DMS 273 (cell line): ENCODE results near the gene TFCP2.

Source experiments
- DNase-seq: peaks from one replicate; lab custom pipeline; 2025; ENCODE audit not compliant: unreplicated experiment; lab: John Stamatoyannopoulos, UW

TFCP2 gene

DNA sequence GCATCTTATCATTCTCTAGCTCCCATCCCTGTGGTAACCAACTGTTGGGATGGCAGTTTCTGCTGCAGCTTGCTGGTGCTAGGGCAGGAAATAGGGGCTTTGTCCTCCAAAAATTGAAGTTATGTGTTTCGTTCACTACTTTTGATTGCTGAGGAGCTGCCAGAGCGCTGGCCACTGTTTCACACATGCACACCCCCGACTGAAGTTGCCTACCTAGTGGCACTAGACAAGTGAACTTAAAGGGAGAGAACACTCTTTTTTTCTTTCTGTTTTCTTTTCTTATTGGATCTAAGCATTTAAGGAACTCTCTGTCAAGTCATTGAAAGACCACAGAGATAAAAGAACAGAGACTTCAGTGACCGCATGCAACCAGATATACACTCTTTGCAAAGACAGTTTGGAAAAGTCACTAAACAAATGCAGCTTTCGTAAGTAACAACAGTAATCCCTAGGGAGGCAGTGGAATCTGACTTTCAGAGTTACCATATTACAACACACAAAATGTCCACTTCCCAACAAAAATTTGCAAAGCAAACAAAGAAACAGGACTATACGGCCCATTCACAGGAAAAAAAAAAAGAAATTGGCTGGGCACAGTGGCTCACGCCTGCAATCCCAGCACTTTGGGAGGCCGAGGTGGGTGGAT, 12.0 kb downstream of the TFCP2 start:
- DNase-seq, result no peak

DNA sequence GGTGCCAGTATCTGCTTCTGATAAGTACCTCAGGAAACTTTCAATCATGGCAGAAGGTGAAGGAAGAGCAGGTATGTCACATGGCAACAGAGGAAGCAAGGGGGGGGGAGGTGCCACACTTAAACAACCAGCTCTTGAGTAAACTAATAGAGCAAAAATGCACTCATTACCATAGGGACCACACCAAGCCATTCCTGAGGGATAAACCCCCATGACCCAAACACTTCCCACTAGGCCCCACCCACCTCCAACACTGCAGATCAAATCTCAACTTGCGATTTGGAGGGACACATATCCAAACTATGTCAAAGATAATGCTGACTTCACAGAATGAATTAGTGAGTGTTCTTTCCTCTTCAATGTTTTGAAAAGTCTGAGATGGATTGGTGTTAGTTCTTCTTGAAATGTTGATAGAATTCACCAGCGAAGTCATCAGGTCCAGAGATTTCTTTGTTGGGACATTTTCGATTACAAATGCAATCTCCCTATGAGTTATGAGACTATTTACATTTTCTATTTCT, 16.6 kb downstream of the TFCP2 start:
- DNase-seq, result no peak

- no peak for DNase-seq
Measured at GRCh38 chr12:51152953-51153352, 20.0 kb downstream of the TFCP2 start.

DNA sequence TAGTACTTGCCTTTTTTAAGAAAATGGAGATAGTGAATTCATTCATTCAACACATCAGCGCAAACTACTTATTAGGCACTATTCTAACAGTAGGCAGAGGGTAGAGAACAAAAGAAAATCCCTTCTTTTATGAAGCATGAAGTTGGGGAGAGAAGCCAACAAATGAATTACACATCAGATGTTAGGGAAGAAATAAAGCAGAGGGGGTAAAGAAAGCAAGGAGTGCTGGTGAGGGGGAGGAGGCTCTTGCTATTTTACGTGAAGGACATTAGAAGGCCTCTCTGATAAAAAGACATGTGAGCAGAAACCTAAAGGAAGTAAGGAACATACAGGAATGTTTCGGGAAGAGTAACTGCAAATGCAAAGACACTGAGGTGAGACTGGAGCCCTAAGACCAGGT, 22.2 kb downstream of the TFCP2 start:
- DNase-seq, result no peak

DNA sequence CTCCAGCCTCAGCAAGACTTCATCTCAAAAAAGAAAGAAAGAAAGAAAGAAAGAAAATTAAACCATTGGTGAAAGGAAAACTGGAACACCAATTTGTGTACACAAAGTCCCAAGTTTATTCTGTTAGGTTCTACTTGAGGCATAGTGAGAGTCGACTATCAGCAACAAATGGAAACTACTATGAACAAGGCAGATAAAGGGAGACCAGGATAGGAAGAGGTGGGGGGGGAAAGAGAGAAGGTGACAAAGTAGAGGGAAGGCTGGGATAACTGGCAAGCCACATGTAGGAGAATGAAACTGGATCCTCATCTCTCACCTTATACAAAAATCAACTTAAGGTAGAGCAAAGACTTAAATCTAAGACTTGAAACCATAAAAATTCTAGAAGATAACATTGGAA, 25.6 kb downstream of the TFCP2 start:
- no peak for DNase-seq

DNA sequence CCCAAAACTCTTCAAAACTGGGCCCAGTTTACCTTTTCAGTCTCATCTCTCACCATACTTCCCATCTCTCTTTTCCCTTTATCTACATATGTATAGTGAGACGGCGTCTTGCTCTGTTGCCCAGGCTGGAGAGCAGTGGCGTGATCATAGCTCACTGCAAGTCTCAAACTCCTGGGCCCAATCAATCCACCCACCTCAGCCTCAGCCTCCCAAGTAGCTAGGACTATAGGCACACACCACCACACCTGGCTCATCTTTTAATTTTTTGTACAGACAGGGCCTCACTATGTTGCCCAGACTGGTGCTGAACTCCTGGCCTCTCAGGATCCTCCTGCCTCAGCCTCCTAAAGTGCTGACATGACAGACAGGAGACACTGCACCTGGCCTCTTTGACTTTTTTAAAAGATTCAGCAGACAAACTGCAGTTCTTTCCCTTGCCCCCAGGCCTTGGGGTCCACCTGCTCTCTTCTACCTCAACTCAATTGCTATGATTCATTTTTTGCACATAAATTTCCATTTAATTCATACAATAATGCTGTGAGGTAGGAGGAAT, 33.6 kb downstream of the TFCP2 start:
- no peak for DNase-seq

DNA sequence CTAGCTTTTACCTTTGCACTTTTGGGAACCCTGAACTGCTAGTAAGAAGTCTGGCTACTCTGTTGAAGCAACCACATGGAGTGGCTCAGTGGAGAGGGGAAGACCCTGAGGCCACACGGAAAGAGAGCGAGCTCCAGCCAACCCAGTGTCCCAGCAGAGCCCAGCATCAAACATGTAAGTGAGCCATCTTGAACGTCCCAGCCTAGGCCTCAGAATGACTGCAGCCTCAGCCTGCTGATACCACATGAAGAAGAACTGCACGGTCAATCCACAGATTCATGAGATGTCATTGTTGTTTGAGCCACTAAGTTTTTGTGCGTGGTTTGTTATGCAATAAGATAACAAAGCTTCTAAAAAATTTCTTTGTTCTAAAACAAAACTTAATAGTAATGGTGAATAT, 40.2 kb downstream of the TFCP2 start:
- DNase-seq, result no peak

DNA sequence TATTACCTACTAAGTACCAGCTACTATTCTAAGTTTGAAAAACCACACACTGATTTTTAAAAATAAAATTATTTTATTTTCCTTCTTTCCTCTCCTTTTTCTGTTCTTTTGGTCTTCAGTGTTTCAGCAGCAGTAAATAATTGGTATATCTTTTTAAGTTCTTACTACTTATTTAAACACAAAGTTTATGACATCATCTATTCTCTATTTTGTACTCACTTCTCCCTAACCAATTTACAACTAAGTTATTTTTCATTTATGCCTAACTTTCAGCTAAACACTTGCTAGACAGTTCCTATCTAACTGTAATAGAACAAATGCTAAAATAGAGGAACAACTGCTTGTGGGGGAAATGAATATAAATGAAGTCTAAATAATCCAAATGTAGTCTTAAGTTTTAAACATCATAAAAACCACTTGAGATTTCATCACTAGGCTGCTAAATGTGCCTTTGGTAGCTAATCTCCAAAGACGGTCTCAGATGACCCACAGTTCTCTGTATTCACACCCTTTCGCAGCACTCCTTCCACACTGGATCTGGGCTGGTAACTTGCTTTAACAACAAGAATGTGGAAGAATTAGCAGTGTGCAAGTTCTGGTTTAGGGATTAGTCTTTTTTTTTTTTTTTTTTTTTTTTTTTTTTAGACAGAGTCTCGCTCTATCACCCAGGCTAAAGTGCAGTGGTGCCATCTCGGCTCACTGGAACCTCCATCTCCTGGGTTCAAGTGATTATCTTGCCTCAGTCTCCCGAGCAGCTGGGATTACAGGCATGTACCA, 41.0 kb downstream of the TFCP2 start:
- DNase-seq, result no peak

DNA sequence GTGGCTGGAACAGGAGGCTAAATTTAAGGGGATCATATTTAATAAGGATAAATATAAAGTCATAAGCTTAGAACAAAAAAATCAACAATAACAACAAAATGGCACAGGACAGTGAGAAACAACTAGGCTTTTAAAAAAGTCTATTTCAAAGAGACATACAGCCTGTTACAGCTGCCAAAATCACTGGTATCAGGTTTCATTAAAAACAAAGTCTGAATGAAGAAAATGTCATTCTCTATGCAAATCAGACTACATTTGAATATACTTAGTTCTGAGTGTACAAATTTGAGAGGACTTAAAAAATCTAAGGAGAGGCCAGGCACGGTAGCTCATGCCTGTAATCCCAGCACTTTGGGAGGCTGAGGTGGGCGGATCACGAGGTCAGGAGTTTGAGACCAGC, 44.0 kb downstream of the TFCP2 start:
- DNase-seq, result no peak

DNA sequence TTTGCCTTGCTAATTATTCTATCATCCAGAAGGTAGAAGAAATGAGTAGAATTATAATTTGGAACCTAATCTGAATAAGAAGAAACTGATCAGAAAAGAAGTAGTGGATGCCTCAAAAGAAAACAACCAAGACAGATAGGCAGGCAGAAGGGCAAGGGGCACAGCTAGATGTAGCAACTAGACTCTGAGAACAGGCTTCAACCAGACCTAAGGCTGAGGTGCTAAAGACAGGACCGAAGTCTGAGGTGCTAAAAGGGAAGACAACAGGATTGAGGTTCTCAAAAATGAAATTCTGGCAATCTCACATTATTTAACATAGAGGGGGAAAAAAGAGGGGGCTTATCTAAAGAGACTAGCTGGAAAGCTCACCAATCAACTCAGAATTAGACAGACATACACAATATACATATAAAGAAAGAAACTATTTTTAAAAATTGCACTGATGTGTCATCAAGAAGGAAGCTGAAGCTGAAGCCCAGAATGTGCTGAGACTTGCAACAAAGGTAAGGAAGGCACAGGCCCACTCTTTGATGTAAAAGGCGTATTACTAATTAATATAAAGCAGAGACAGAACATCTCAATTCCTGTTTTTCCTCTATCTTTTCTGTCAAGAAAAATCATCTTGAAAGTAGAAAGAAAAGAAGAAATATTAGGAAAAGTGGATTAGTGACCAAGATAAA, 45.7 kb downstream of the TFCP2 start:
- no peak for DNase-seq

DNA sequence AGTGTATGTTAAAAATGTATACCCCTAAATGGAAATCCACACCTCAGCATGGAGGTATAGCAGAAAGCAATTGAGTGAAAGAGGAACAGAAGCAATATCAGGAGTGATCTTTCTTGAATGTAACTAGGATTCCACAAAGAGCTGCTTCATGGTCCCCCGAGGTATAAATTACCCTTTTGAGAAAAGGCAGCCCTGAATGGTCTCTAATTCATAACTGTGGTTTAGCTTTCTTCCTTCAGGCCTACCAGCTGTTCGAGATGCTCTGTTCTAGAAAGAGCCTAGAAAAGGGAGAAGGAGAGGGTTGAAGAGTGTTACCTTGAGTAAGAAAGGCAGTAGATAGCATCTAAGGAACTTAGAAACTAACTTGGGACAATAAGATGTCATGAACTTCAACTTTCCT, 46.6 kb downstream of the TFCP2 start:
- DNase-seq, result no peak

DNA sequence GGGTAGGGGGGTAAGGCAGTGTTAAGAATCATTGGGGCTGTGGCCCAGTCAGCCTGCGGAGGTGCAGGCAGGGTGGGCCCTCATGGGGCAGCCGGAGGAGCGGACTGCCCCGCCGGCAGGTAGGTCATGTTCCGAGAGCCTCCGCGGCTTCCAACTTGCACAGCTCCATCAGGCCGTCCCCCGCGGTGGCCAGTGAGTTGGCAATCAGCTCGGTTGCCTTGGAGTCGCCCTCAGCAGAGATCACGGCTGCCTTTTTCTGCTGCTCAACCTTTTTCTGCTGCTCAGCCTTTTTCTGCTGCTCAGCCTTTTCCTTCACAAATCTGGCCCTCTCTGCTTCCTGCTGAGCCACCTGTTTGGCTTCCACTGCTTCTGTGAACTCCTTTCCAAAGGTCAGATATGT, 48.4 kb downstream of the TFCP2 start:
- no peak for DNase-seq

GRCh38 chr12:51122844-51123243, 50.1 kb downstream of the TFCP2 start:
- no peak for DNase-seq

GRCh38 chr12:51118706-51119105, 54.2 kb downstream of the TFCP2 start:
- no peak for DNase-seq

GRCh38 chr12:51115533-51115932, 57.4 kb downstream of the TFCP2 start:
- no peak for DNase-seq

DNA sequence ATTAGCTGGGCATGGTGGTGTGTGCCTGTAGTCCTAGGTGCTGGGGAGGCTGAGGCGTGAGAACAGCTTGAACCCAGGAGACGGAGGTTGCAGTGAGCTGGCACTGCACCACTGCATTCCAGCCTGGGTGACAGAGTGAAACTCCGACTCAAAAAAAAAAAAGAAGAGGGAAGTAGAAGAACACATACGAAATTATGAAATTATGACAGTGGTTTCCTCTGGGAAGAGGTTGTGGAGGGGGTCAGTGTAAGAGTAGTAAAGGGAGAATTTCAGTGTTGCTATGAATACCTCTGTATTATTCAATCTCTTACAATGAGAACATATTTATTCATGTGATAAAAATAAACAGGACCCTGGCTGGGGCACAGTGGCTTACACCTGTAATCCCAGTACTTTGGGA, 64.8 kb downstream of the TFCP2 start:
- DNase-seq, result no peak

DNA sequence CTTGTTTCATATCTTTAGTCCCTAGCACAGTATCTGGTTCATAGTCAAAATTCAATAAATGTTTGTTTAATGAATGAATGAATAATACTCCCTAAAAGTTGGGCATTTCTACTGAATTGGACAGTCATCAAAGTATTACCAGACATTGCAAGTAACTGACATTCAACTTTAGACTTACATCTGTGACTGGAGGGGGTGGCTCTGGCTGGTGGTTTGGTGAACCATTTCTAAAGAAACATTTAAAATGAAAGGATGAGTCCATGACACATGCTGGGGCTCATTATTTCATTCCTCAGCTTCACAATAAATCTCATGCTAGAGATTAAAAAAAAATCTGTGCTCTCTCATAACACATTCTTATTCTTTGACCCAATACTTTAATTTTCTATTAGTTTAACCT, 69.0 kb downstream of the TFCP2 start:
- DNase-seq, result no peak

DNA sequence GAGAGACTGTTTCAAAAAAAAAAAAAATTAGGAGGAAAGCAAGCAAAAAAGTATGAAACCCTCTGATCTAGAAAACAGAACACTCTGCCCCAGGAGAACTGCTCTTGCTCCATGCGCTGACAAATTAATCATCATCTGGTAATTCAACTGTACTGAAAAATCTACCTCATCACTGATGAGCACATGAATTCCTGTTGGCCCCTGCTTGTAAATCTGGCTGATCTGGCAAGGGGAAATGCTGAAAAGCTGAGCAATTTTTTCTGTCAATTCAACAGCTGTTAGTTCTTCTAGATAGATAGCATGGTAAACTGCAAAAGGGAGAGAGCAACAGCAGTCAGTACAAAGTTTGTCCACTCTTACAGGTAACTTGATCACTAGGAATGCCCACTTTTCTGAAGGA, 74.3 kb downstream of the TFCP2 start:
- DNase-seq, result no peak

GRCh38 chr12:51090705-51091229, 82.2 kb downstream of the TFCP2 start:
- no peak for DNase-seq

DNA sequence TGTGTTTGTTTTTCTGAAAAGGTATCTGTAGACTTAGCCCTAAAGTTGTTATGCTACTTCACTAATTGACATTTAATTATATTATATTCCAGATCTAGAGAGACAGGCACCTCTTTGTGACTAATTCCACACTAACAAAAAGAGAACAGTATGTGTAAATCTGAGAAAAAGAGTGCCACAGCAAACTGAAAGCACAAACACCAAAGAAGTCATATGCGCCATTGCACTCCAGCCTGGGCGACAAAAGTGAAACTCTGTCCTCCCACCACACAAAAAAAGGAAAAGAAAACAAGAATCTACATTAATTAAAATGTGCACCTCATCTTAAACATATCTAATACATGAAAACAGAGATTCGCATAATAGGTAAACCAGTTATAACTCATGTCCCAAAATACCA, 85.1 kb downstream of the TFCP2 start:
- no peak for DNase-seq

DNA sequence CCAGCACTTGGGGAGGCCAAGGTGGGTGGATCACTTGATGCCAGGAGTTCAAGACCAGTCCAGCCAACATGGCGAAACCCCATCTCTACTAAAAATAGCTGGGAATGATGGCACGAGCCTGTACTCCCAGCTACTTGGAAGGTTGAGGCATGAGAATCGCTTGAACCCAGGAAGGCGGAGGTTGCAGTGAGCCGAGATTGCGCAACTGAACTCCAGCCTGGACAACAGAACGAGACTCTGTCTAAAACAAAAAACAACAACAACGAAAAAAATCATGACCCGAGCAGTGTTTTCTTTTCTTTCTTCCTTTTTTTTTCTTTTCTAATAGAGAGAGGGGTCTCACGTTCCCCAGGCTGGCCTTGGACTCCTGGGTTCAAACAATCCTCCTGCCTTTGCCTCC, 86.0 kb downstream of the TFCP2 start:
- no peak for DNase-seq

GRCh38 chr12:51085757-51086156, 87.2 kb downstream of the TFCP2 start:
- DNase-seq, result no peak
